Measurements from ENCODE around the gene PROZ. TPM values are rescaled to one million over a fixed set of nuclear protein-coding genes. Genes with fewer than 3 reads are reported as not detected.

Gene PROZ, protein sequence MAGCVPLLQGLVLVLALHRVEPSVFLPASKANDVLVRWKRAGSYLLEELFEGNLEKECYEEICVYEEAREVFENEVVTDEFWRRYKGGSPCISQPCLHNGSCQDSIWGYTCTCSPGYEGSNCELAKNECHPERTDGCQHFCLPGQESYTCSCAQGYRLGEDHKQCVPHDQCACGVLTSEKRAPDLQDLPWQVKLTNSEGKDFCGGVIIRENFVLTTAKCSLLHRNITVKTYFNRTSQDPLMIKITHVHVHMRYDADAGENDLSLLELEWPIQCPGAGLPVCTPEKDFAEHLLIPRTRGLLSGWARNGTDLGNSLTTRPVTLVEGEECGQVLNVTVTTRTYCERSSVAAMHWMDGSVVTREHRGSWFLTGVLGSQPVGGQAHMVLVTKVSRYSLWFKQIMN
- not detected for polyA plus RNA-seq (2013, experiment 1 of 2)
- polyA plus RNA-seq (2013, experiment 2 of 2) = not detected

DNA sequence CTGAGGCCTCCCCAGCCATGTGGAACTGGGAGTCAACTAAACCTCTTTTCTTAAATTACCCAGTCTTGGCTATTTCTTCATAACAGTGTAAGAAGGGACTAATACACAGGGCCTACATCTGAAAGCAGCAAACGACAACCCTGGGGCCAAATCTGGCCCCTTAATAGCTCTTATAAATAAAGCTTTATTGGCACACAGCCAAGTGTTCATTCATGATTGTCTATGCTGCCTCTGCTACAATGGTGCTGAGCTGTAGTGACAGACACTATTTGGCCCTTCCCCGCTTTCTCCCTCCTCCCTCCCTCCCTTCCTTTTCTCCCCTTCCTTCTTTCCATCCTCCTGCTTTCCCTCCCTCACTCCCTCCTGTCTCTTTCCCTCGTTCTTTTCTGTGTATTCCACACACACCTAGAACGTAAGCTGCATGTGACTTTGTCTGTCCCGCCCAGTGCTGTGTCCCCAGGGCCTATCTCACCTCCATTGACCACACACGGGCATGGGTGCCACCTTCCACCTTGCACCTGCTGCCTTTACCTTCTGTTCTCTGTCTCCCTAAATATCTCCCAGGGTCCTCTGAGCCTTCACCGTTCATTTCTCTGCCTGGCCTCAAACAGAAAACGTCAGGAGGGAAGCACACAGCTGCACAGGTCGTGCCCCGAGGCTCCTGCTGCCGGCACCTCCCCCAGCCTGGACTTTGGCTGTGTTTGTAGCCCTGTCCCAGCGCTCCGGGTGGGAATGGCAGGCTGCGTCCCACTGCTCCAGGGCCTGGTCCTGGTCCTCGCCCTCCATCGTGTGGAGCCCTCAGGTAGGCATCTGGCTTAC lies at the start of gene PROZ:
Gene PROZ (plus strand): TSS at position 720 of the 819 bp plus-strand sequence. CDS start 13 bp downstream, at position 733.
- Histone ChIP-seq H2BK5ac (ENCODE audit: low read depth, low read length, poor library complexity, severe bottlenecking) (no peak within 1 kb of the TSS), H3K23ac (ENCODE audit: low read length in 2 of 2) (no peak within 1 kb of the TSS), H3K36me3 (ENCODE audit: control insufficient read depth in 1 of 2, insufficient read depth in 2 of 2, low read depth in 1 of 2, low read length in 2 of 2) (no peaks in the 10 kb centered on the region), H3K27ac (ENCODE audit: low read length, poor library complexity, severe bottlenecking) (no peak within 1 kb of the TSS), H3K4ac (ENCODE audit: low read depth in 1 of 2, low read length in 2 of 2) (no peak within 1 kb of the TSS), H2BK12ac (ENCODE audit: low read length in 2 of 2) (peak within 1 kb of the TSS in 1 of 2 experiments; percentile 52), H3K9me3 (ENCODE audit: control insufficient read depth, low read length) (no peaks in the 10 kb centered on the region), H2BK120ac (ENCODE audit: low read depth, low read length) (no peak within 1 kb of the TSS), H3K18ac (ENCODE audit: low read depth in 1 of 2, low read length in 2 of 2) (peak within 1 kb of the TSS in 1 of 2 experiments; percentile 42), H3K4me1 (ENCODE audit: control insufficient read depth, insufficient read depth, low read depth, low read length) (peaks cover 14% of the 10 kb centered on the region), H3K27me3 (ENCODE audit: control insufficient read depth in 1 of 2, insufficient read depth in 1 of 2, low read length in 2 of 2) (peaks cover 11 to 26% of the 10 kb centered on the region in 2 experiments), H2BK15ac (ENCODE audit: low read depth, poor library complexity, severe bottlenecking) (no peak within 1 kb of the TSS), H2AK5ac (ENCODE audit: low read length, severe bottlenecking) (no peak within 1 kb of the TSS), H3K4me2 (ENCODE audit: low read length, poor library complexity, severe bottlenecking) (no peak within 1 kb of the TSS), H3K79me1 (replicated peaks; ENCODE audit: low read length, poor library complexity, severe bottlenecking) (no peaks in the 10 kb centered on the region), H2AFZ (ENCODE audit: low read depth, low read length) (no peak within 1 kb of the TSS), H4K91ac (ENCODE audit: low read length) (peak within 1 kb of the TSS; percentile 34), H3K9ac (ENCODE audit: low read length) (no peak within 1 kb of the TSS), H3K14ac (ENCODE audit: low read length in 2 of 2) (peak within 1 kb of the TSS in 1 of 2 experiments; percentile 86), H3K4me3 (ENCODE audit: insufficient read depth in 1 of 2, low read depth in 1 of 2, low read length in 2 of 2) (no peak within 1 kb of the TSS), H4K8ac (ENCODE audit: low read length) (no peak within 1 kb of the TSS)
- 65% methylated on average over 16 of the region's 16 CpGs for WGBS
- DNase-seq = no peak

DNA sequence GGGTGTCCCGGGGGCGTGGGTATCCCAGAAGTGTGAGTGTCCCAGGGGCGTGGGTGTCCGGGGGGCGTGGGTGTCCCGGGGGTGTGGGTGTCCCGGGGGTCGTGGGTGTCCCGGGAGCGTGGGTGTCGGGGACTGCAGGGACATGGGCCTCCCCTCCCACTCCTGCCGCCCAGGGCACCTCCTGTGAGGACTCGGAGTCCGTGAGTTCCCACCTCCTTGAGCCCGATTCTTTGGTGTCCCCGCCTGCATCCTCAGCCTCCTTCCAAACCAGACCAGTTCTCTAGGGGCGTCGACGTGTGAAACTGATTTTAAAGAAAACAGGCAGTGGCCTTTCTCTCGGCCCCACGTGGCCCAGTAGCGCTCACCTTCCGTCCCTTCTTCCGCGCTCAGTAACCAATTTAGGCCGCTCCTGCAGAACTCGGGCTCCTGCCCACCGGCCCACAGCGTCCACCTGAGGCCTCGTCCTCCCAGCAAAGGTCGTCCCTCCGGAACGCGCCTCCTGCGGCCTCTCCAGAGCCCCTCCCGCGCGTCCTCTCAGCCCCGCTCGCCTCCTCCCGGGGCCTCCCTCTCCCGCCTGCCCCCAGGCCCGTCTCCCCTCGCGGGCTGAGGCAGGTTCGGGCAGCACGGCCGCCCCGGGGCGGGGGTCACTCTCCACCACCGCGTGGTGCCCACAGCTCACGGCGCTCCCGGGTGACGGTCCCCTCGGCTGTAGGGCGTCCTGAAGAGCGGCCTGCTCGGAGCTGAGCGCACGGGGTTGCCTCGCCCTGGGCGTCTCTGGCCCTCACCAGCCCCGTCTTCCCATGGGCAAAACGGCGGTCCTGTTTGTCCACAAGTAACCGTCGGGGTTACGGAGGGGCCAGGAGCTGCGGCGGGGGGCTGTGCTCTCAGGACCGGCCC lies 49.0 kb upstream of the PROZ start:
- Histone ChIP-seq H3K23ac (ENCODE audit: low read length in 2 of 2) (no peak overlapping the region), H2AFZ (ENCODE audit: low read depth, low read length) (no peak overlapping the region), H2BK15ac (ENCODE audit: low read depth, poor library complexity, severe bottlenecking) (no peak overlapping the region), H3K14ac (ENCODE audit: low read length in 2 of 2) (no peak overlapping the region), H3K36me3 (ENCODE audit: control insufficient read depth in 1 of 2, insufficient read depth in 2 of 2, low read depth in 1 of 2, low read length in 2 of 2) (no peaks in the 10 kb centered on the region), H3K4me1 (ENCODE audit: control insufficient read depth, insufficient read depth, low read depth, low read length) (peaks cover 13% of the 10 kb centered on the region), H3K27me3 (ENCODE audit: control insufficient read depth in 1 of 2, insufficient read depth in 1 of 2, low read length in 2 of 2) (peaks cover 15 to 43% of the 10 kb centered on the region in 2 experiments), H3K4me3 (ENCODE audit: insufficient read depth in 1 of 2, low read depth in 1 of 2, low read length in 2 of 2) (no peak overlapping the region), H4K91ac (ENCODE audit: low read length) (no peak overlapping the region), H3K9me3 (ENCODE audit: control insufficient read depth, low read length) (no peaks in the 10 kb centered on the region), H2AK5ac (ENCODE audit: low read length, severe bottlenecking) (no peak overlapping the region), H3K4ac (ENCODE audit: low read depth in 1 of 2, low read length in 2 of 2) (no peak overlapping the region), H3K79me1 (replicated peaks; ENCODE audit: low read length, poor library complexity, severe bottlenecking) (no peaks in the 10 kb centered on the region), H3K18ac (ENCODE audit: low read depth in 1 of 2, low read length in 2 of 2) (no peak overlapping the region), H2BK5ac (ENCODE audit: low read depth, low read length, poor library complexity, severe bottlenecking) (no peak overlapping the region), H2BK120ac (ENCODE audit: low read depth, low read length) (no peak overlapping the region), H3K9ac (ENCODE audit: low read length) (no peak overlapping the region), H2BK12ac (ENCODE audit: low read length in 2 of 2) (no peak overlapping the region), H3K4me2 (ENCODE audit: low read length, poor library complexity, severe bottlenecking) (no peak overlapping the region), H4K8ac (ENCODE audit: low read length) (no peak overlapping the region), H3K27ac (ENCODE audit: low read length, poor library complexity, severe bottlenecking) (no peak overlapping the region)
- no peak for DNase-seq
- 32% methylated on average over 72 of the region's 73 CpGs for WGBS

DNA sequence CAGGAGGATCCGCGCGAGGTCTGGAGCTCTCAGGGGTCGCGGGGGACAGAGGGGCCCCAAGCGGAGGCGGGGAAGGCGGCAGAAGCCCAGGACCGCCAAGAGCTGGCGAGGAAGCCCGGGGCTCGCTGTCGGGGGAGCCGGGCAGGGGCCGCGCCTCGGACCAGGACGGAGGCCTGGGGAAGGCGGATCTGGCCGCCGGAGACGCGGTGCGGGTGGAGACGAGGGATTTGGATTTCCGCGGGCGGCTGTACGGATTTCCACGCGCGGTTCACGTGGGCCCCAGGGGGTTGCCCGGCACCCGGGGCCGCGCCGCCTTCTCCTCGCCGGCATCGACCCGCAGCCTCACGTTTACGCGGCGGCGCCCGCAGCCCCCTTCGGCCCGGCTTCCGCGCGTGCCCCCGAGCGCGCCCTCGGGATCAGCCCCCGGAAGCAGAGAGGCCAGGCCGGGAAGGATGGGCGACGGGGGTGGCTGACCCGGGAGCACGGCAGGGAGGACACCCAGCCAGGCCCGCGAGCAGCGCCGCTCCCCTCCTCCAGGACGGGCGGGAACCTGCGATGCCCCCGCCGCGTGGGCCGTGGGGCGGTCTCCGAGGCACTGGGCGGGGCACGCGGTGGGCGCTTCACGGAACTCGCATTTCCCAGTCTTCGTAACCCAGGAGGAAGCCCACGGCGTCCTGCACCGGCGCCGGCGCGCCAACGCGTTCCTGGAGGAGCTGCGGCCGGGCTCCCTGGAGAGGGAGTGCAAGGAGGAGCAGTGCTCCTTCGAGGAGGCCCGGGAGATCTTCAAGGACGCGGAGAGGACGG lies 48.2 kb upstream of the PROZ start:
- H3K9me3 ChIP-seq (ENCODE audit: control insufficient read depth, low read length) = no peaks in the 10 kb centered on the region
- no peak overlapping the region for H4K8ac ChIP-seq (ENCODE audit: low read length)
- no peak overlapping the region for H3K9ac ChIP-seq (ENCODE audit: low read length)
- 17% methylated on average over 91 of the region's 99 CpGs for WGBS
- H3K27ac ChIP-seq (ENCODE audit: low read length, poor library complexity, severe bottlenecking) = no peak overlapping the region
- no peak overlapping the region for H3K4ac ChIP-seq (ENCODE audit: low read depth in 1 of 2, low read length in 2 of 2)
- no peak overlapping the region for H4K91ac ChIP-seq (ENCODE audit: low read length)
- H2BK12ac ChIP-seq (ENCODE audit: low read length in 2 of 2) = no peak overlapping the region
- H3K18ac ChIP-seq (ENCODE audit: low read depth in 1 of 2, low read length in 2 of 2) = no peak overlapping the region
- no peak overlapping the region for H2BK120ac ChIP-seq (ENCODE audit: low read depth, low read length)
- DNase-seq = no peak
- H2BK15ac ChIP-seq (ENCODE audit: low read depth, poor library complexity, severe bottlenecking) = no peak overlapping the region
- H3K27me3 ChIP-seq (ENCODE audit: control insufficient read depth in 1 of 2, insufficient read depth in 1 of 2, low read length in 2 of 2) = peaks cover 21 to 49% of the 10 kb centered on the region in 2 experiments
- peak overlapping the region in 1 of 2 experiments; percentile 53 for H3K4me3 ChIP-seq (ENCODE audit: insufficient read depth in 1 of 2, low read depth in 1 of 2, low read length in 2 of 2)
- H3K79me1 ChIP-seq (replicated peaks; ENCODE audit: low read length, poor library complexity, severe bottlenecking) = no peaks in the 10 kb centered on the region
- H3K4me1 ChIP-seq (ENCODE audit: control insufficient read depth, insufficient read depth, low read depth, low read length) = peaks cover 13% of the 10 kb centered on the region
- peak overlapping the region; percentile 63 for H3K4me2 ChIP-seq (ENCODE audit: low read length, poor library complexity, severe bottlenecking)
- no peak overlapping the region for H3K23ac ChIP-seq (ENCODE audit: low read length in 2 of 2)
- no peak overlapping the region for H2AFZ ChIP-seq (ENCODE audit: low read depth, low read length)
- peak overlapping the region in 1 of 2 experiments; percentile 48 for H3K14ac ChIP-seq (ENCODE audit: low read length in 2 of 2)
- H3K36me3 ChIP-seq (ENCODE audit: control insufficient read depth in 1 of 2, insufficient read depth in 2 of 2, low read depth in 1 of 2, low read length in 2 of 2) = no peaks in the 10 kb centered on the region
- H2BK5ac ChIP-seq (ENCODE audit: low read depth, low read length, poor library complexity, severe bottlenecking) = no peak overlapping the region
- no peak overlapping the region for H2AK5ac ChIP-seq (ENCODE audit: low read length, severe bottlenecking)
